GM18505 (cell line): ENCODE results near the gene SPTBN4.
"Not testable (repeated sequence)": the region's sequence is repeated elsewhere in the genome, so short reads cannot be mapped to it uniquely, and the experiment has no call there.

Experiments used
- ATAC-seq: cut with Tn5 transposase; IDR thresholded peaks from one replicate; pipeline ENCODE4 v1.9.1; 2021; ENCODE audit not compliant: unreplicated experiment
- POLR2A ChIP-seq: IDR thresholded peaks from 4 replicates; pipeline ENCODE4 v1.6.1; 2011; ENCODE audit warnings: borderline replicate concordance; ENCODE audit not compliant: insufficient read depth, insufficient read length; ENCODE audit errors: extremely low read depth

SPTBN4 gene

GRCh38 chr19:40585982-40586422, 119.2 kb downstream of the SPTBN4 start:
- ATAC-seq: no peak
- no peak for TF ChIP-seq POLR2A

DNA sequence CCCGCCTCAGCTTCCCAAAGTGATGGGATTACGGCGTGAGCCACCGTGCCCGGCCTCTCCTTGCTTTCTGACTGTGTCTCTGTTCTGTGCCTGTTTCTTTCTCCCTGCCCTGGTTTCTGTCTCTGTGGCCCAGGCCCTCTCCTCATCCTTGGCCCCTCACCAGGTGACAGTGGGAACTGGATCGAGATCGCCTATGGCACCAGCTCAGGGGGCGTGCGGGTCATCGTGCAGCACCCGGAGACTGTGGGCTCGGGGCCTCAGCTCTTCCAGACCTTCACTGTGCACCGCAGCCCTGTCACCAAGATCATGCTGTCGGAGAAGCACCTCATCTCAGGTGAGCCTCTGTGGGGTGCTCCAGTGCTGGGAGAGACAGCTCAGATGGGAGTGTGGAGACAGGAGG, 119.8 kb downstream of the SPTBN4 start:
- ATAC-seq: no peak
- TF ChIP-seq POLR2A: no peak

GRCh38 chr19:40588110-40588854, 121.5 kb downstream of the SPTBN4 start:
- no peak for TF ChIP-seq POLR2A
- no peak for ATAC-seq

DNA sequence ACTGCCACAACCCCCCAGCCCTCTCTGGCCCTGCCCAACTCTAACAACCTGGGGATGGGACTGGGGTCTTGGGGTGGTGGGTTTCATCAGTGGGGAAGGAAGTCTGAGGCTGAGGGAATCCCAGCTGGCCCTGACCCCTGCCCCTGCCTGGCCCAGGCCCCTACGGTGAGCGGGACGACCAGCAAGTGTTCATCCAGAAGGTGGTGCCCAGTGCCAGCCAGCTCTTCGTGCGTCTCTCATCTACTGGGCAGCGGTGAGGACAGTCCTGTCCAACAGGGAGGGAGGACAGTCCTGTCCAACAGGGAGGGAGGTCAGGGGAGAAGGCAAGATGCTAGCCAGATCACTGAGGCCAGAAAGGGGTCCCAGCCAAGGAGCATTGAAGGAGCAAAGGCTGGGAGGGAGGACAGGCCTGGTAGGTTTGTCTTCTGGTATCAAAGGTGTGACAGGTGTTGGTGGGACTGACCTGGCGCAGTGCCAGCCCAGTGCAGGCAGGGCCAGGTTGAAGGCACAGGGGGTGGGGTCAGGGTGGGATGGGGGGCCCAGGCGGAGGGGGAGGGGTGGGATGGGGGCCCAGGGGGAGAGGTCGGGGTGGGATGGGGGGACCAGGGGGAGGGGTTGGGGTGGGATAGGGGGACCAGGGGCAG, 122.2 kb downstream of the SPTBN4 start:
- no peak for TF ChIP-seq POLR2A

GRCh38 chr19:40589591-40590429, 123.0 kb downstream of the SPTBN4 start:
- no peak for ATAC-seq
- TF ChIP-seq POLR2A: no peak

More for the DNA sequence above, 122.2 kb downstream of the SPTBN4 start:
- no peak for ATAC-seq

GRCh38 chr19:40590464-40591265, 123.9 kb downstream of the SPTBN4 start:
- TF ChIP-seq POLR2A: no peak
- no peak for ATAC-seq

DNA sequence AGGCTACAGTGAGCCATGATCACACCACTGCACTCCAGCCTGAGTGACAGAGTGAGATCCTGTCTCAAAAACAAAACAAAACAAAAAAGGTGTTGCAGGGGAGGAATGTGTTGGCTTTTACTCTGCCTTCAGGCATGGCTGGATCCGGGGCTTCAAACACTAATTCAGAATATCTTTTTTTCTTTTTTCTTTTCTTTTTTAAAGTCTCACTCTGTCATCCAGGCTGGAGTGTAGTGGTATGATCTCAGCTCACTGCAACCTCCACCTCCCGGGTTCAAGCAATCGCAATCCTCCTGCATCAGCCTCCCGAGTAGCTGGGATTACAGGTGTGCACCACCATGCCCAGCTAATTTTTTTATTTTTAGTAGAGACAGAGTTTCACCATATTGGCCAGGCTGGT, 124.9 kb downstream of the SPTBN4 start:
- not testable (repeated sequence) for ATAC-seq

DNA sequence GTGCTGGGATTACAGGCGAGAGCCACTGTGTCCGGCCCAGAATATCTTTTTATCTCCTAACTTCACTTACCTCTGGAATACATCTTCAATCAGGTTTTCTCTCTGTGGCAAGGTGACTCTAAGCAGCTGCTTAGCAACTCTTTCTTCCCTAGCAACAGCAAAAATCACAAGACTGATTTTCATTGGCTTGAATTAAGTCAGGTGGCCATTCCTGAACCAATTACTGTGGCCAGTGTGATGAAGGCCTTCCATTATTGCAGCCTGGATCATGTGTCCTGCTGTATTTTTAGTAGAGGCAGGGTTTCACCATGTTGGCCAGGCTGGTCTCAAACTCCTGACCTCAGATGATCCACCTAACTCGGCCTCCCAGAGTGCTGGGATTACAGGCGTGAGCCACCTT, 125.4 kb downstream of the SPTBN4 start:
- ATAC-seq: no peak
- no peak for TF ChIP-seq POLR2A

DNA sequence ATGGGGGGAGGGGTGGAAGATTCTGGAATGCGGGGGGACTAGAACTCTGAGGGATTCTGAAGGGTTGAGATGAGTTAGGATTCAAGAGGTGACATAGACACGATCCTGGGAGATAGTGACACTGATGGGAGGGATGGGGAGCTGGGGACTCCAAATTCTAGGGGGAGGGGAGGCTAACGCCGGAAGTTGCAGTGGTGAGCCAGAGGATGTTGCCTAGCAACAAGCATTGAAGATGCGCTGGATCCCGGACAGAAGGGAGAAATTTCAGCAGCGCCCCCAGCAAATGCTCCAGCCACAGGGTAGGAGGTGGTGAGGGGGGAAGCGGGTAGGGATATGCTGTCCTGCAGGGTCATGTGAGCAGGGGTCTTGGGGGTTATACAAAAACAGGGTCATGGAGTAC, 127.5 kb downstream of the SPTBN4 start:
- no peak for TF ChIP-seq POLR2A
- no peak for ATAC-seq

DNA sequence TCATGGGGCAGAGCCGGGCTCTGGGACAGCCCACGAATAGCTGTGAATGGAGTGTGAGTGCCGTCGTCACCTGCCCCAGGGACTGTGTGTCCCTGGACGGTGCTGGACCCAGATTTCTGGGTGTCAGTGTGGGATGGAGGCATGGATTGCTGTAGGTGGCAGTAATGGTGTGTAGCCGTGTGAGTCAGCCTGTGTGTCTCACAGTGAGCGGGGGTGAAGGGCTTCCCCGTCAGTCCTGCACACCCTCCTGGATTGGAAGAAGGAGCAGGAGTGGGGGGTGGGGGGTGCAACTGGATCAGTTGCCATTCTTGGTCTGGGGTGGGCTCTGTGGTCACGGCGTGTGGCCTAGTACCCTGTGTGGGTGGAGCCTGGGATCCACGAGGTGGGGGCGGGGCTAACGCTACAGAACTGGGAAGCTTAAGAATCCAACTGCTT, 127.9 kb downstream of the SPTBN4 start:
- no peak for ATAC-seq
- no peak for TF ChIP-seq POLR2A

GRCh38 chr19:40596608-40597328, 130.0 kb downstream of the SPTBN4 start:
- ATAC-seq: no peak
- TF ChIP-seq POLR2A: no peak

DNA sequence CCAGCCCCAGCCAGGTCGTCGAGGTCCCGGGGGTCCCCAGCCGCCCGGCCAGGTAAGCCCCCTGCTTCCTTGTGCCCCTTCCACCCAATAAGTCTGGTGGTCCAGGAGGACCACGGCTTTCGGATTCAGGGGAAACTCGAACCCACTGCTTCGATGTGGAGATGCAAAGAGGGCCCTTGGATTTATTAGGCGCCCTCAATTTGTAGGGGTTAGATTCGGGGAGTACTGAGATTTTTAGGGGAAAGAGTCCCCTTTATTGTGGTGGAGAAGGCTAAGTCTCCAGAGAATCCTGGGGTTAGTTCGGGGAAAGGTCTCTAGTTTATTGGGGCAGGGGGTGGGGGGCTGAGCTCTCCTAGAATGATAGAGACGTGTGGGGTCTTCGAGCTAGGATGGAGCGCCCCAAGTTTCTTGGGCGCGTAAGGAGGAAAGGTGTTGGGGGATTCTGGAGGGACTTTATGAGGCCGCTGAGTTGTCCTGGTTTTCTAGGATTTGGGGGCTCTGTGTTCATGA, 130.6 kb downstream of the SPTBN4 start:
- ATAC-seq: no peak
- TF ChIP-seq POLR2A: no peak

DNA sequence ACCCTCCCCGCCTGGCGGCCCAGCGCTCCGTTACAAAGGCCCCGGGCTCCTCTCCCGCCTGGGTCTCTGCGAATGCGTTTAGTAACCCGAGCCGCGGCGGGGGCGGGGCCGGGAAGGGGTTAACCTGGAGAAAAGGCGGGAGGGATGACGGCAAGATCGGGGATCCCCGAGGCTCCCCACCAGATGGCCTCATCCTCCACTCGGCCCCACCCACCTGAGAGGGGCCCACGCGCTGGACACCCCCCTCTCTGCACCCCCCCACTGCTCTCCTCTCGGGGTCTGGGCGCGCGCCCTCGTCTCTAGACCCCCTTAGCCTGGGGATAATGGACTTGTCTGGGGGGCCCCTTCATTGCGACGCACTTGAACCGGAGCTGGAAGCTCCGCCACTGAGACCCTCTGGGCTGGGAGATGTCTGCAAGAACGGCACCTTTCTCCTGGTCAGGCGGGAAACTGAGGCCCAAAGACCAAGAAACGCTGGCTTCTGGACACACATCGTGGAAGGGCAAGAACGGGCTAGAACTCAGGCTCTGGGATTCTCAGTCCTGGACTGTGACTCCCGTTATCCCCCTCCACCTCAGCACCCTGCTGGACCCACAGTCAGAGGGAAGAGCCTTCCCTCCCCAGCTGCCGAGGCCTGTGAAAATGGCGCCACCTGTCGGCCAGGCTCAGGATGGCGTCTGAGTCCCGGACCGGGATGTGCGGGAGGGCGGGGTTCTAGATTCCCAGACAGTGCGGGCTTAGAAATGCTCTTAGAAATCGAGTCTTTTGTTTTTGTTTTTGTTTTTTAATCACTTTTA, 131.5 kb downstream of the SPTBN4 start:
- TF ChIP-seq POLR2A: no peak
- ATAC-seq: no peak
